AG09309 (cell line): ENCODE results near the gene SLC4A7.
A peak's percentile ranks its signal among the peaks of the same experiment; 100 is the strongest.

ENCODE experiments used
- DNase-seq: peaks from one replicate; pipeline ENCODE4 v3.0.0-alpha.2; 2010; ENCODE audit warnings: low read depth
- H3K4me3 ChIP-seq: 2 replicates; pipeline ENCODE4 v1.5.1; 2011; ENCODE audit warnings: mild to moderate bottlenecking, low read depth, low read length, moderate library complexity; ENCODE audit not compliant: control insufficient read depth
- CTCF ChIP-seq: IDR thresholded peaks from 2 replicates; pipeline ENCODE4 v1.5.1; 2011; ENCODE audit warnings: mild to moderate bottlenecking, low read depth, low read length, inconsistent platforms; ENCODE audit not compliant: insufficient read depth, control insufficient read depth; ENCODE audit errors: missing control alignments

The SLC4A7 gene

GRCh38 chr3:27488821-27489220 lies 4.6 kb upstream of the SLC4A7 start:
- TF ChIP-seq CTCF = no peak
- DNase-seq = no peak
- H3K4me3 ChIP-seq = no peak overlapping the region

GRCh38 chr3:27487383-27487782 lies 3.2 kb upstream of the SLC4A7 start:
- H3K4me3 ChIP-seq = no peak overlapping the region
- no peak for TF ChIP-seq CTCF
- DNase-seq = no peak

GRCh38 chr3:27486336-27486735 lies 2.2 kb upstream of the SLC4A7 start:
- no peak for TF ChIP-seq CTCF
- DNase-seq = no peak
- no peak overlapping the region for H3K4me3 ChIP-seq

GRCh38 chr3:27485866-27486265 lies 1.7 kb upstream of the SLC4A7 start:
- H3K4me3 ChIP-seq = no peak overlapping the region
- no peak for TF ChIP-seq CTCF
- no peak for DNase-seq

GRCh38 chr3:27483117-27484014 lies 818 bp downstream of the SLC4A7 start:
- no peak for TF ChIP-seq CTCF
- H3K4me3 ChIP-seq = peak overlapping the region; percentile 92
- DNase-seq = peak; percentile 53

GRCh38 chr3:27479806-27480543 lies 4.2 kb downstream of the SLC4A7 start:
- DNase-seq = no peak
- no peak overlapping the region; the same call in 1 of the 2 replicates for H3K4me3 ChIP-seq
- no peak for TF ChIP-seq CTCF
